ENCODE data around the gene ZBTB7C.

ZBTB7C gene

DNA sequence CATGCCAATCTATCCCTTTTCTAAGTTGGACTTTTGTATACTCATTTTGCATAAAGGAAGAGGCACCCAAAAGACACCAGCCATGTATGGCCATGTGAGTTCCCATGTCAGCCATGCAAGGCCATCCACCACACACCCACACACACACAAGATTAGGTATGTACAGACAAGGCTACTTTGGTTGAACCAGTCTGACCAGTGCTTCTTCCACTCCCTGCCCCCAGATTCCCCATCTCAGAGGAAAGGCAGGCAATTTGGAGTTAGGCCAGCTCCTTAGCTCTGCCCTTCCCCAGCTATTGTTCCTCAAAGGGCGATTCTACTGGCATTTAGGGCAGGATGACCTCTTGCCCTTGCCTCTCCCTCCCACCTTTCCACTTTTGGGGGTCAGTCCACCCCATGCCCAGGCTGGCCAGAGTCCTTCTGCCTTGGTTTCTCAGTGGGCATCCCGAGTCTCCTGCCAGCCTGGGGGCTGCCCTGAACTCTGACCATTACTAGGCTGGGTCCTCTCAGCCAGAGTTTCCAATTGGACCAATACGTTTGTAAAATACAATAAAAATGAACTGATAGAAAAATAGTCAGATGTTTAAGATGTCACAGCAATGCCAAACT, 101.1 kb downstream of the ZBTB7C start:
- no peak overlapping the region for H3K4me3 ChIP-seq (replicated peaks; ENCODE audit: low read depth, low read length)
- DNase-seq (ENCODE audit: low read depth): no peak
- TF ChIP-seq, protein P1, sequence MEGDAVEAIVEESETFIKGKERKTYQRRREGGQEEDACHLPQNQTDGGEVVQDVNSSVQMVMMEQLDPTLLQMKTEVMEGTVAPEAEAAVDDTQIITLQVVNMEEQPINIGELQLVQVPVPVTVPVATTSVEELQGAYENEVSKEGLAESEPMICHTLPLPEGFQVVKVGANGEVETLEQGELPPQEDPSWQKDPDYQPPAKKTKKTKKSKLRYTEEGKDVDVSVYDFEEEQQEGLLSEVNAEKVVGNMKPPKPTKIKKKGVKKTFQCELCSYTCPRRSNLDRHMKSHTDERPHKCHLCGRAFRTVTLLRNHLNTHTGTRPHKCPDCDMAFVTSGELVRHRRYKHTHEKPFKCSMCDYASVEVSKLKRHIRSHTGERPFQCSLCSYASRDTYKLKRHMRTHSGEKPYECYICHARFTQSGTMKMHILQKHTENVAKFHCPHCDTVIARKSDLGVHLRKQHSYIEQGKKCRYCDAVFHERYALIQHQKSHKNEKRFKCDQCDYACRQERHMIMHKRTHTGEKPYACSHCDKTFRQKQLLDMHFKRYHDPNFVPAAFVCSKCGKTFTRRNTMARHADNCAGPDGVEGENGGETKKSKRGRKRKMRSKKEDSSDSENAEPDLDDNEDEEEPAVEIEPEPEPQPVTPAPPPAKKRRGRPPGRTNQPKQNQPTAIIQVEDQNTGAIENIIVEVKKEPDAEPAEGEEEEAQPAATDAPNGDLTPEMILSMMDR (IDR thresholded peaks at IDR 0.05; ENCODE audit: low read length, missing control alignments): no peak

DNA sequence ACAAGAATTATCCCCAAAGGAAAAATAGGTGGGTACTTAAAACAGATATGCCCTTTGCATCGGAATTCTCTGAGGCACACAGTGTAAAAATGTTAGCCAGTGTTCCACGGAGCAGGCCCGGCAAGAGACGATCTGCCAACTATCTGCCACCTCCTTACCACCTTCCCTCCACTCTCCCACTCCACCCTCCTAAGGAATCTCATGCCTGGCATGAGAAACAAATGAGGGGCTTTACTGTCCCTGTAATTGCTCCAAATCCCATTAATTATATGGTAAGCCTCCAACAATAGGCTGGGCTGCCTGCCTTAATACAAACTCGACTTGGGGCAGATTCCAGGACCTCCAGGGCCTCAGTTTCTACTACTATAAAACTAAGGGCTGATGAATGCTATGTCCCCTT, 102.3 kb downstream of the ZBTB7C start:
- no peak overlapping the region for H3K4me3 ChIP-seq (replicated peaks; ENCODE audit: low read depth, low read length)
- no peak for DNase-seq (ENCODE audit: low read depth)
- TF ChIP-seq, protein P1 (IDR thresholded peaks at IDR 0.05; ENCODE audit: low read length, missing control alignments): no peak

DNA sequence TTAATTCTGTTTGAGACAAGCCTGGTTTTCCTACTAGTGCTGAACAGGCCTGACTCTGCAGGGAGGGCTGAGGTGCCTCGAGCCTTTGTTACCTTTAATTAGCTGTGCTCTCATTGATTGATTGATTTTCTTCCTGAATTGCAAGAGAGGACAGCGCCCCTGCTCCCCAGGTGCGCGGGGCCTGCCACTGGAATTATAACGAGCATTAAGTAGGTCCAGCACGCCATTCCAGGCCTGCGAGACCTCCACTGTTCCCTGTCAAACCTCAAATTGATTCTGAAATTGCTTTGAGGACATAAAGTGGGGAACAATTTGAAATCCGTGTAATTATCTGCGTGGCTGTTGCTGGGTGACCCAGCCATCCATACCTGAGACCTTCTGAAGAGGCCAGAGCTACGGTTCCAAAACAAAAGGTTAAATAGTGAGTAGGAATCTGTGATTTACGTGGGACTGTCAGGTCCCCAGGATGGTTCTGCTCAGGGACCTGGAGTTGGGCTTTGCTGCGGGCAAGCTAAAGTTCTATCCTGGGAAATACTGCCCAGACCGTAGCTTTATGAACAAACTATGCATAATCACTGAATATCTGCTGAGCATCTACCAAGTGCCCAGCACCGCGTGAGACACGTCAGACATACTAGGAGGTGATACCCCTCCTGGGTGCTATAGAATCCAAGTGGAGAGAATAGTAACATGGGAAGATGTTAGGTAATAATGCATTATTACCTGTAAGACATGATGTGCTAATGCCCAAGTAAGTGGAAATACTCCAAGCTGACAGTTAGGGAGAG, 104.1 kb downstream of the ZBTB7C start:
- no peak overlapping the region for H3K4me3 ChIP-seq (replicated peaks; ENCODE audit: low read depth, low read length)
- TF ChIP-seq, protein P1 (IDR thresholded peaks at IDR 0.05; ENCODE audit: low read length, missing control alignments): no peak
- DNase-seq (ENCODE audit: low read depth): no peak

DNA sequence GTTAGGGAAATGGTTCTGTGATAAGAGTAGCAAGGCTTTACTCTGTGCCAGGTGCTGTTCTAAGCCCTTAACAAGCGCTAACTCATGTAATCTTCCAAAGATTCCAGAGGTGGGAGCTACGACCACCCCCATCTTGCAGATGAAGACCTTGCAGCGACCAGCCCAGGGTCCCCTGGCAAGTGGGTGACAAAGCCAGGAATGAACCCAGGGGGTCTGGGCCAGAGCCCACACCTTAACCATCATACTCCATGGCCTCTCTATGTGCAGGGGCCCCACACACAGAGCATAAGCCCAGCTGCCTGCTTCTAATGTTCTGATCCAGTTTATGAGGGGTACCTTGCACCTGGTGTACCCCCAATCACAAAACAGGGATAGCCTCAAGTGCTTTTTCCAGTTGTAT, 105.3 kb downstream of the ZBTB7C start:
- TF ChIP-seq, protein P1 (IDR thresholded peaks at IDR 0.05; ENCODE audit: low read length, missing control alignments): no peak
- DNase-seq (ENCODE audit: low read depth): no peak
- H3K4me3 ChIP-seq (replicated peaks; ENCODE audit: low read depth, low read length): no peak overlapping the region

DNA sequence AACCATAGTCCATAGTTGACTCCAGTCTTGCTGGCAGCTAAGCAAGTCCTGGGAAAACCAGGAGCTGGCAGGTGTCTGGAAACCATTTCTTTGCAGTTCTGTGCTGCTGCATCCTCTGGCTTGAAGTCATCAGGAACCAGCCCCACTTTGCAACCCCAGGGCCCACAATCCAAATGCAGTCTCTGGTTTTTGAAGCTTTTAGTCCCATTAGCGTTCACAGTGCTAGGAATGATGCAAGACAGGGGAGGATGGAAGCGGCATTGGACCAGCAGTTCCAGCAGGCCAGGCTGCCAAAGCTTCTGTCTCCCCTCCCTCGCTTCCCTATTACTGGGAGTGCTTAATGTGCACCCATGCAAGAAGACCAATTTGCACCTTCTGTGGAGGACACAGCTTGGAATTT, 106.4 kb downstream of the ZBTB7C start:
- H3K4me3 ChIP-seq (replicated peaks; ENCODE audit: low read depth, low read length): no peak overlapping the region
- no peak for DNase-seq (ENCODE audit: low read depth)

DNA sequence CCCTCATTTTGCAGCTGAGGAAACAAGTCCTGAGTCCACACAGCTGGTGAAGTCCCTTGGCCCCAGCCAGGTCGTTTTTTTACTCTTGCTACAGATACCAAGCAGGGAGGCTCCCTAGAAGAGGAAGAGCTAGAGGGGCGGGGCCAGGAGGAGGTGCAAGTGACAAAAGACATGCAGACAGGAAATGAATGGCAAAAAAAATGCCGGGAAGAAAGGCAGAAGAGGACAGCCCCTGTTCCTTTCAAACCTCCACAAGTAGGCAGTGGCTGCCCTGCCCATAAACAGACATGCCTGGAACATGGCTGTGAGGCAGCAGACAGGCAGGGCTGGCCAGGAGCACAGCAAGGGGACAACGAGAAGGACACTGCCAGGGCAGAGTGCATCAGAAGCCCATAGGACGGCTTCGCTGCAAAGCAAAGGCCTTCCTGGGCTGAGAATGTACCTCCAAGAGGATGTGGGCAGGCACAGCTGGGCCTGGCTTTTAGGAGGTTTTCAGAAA, 108.7 kb downstream of the ZBTB7C start:
- H3K4me3 ChIP-seq (replicated peaks; ENCODE audit: low read depth, low read length): no peak overlapping the region
- TF ChIP-seq, protein P1 (IDR thresholded peaks at IDR 0.05; ENCODE audit: low read length, missing control alignments): no peak
- no peak for DNase-seq (ENCODE audit: low read depth)

More for the DNA sequence above, 106.4 kb downstream of the ZBTB7C start:
- TF ChIP-seq, protein P1 (IDR thresholded peaks at IDR 0.05; ENCODE audit: low read length, missing control alignments): no peak

Measured in fibroblast of pulmonary artery (primary cell).